HEK293 (cell line): ENCODE measurements around the gene SAPCD1.

Source experiments
- HOXC10 ChIP-seq: sonication (generic); formaldehyde crosslinking; IDR thresholded peaks from 2 replicates; pipeline ENCODE4 v1.8.1; 2023; ENCODE audit warnings: mild to moderate bottlenecking, missing genetic modification reagents
- KLF16 ChIP-seq: fragments of 450-650 bp; formaldehyde crosslinking; IDR thresholded peaks from 2 replicates; pipeline ENCODE4 v1.5.1; 2017; ENCODE audit warnings: missing biosample characterization, missing genetic modification characterization
- PRDM1 ChIP-seq: fragments of 450-650 bp; formaldehyde crosslinking; IDR thresholded peaks from 2 replicates; pipeline ENCODE4; 2016; ENCODE audit warnings: missing biosample characterization, missing genetic modification characterization
- REPIN1 ChIP-seq: fragments of 450-650 bp; formaldehyde crosslinking; IDR thresholded peaks from 2 replicates; pipeline ENCODE4 v1.5.1; 2017; ENCODE audit warnings: missing biosample characterization, missing genetic modification characterization, low read depth
- SETDB1 ChIP-seq: IDR thresholded peaks from one replicate; pipeline ENCODE4 v1.6.1; 2017; ENCODE audit warnings: mild to moderate bottlenecking, low read length, moderate library complexity, mixed read lengths; ENCODE audit not compliant: insufficient read length
- SP3 ChIP-seq: fragments of 450-650 bp; formaldehyde crosslinking; IDR thresholded peaks from 2 replicates; pipeline ENCODE4 v1.5.1; 2016; ENCODE audit warnings: missing biosample characterization, missing genetic modification characterization
- ZBTB21 ChIP-seq: fragments of 450-650 bp; formaldehyde crosslinking; IDR thresholded peaks from 2 replicates; pipeline ENCODE4 v1.5.1; 2017; ENCODE audit warnings: missing biosample characterization, missing genetic modification characterization
- ZFP69B ChIP-seq: fragments of 450-650 bp; formaldehyde crosslinking; IDR thresholded peaks from 2 replicates; pipeline ENCODE4 v1.5.1; 2016; ENCODE audit warnings: missing biosample characterization, missing genetic modification characterization
- ZNF146 ChIP-seq: fragments of 450-650 bp; formaldehyde crosslinking; IDR thresholded peaks from 2 replicates; pipeline ENCODE4 v1.5.1; 2016; ENCODE audit warnings: missing biosample characterization, missing genetic modification characterization
- ZNF175 ChIP-seq: fragments of 450-650 bp; formaldehyde crosslinking; IDR thresholded peaks from 2 replicates; pipeline ENCODE4 v1.5.1; 2016; ENCODE audit warnings: missing biosample characterization, missing genetic modification characterization
- ZNF2 ChIP-seq: fragments of 450-650 bp; formaldehyde crosslinking; IDR thresholded peaks from 2 replicates; pipeline ENCODE4 v1.5.1; 2016; ENCODE audit warnings: missing biosample characterization, missing genetic modification characterization
- ZNF274 ChIP-seq, 2 experiments: fragments of 200-500 bp in 1 of 2; fragments of 450-650 bp in 1 of 2; sonication (Bioruptor generic) in 1 of 2; formaldehyde crosslinking in 1 of 2; IDR thresholded peaks; 2 replicates each; pipeline versions ENCODE4 v1.5.1 to v1.6.1; 2014 to 2016; ENCODE audit warnings: borderline replicate concordance in 1 of 2, inconsistent platforms in 1 of 2, low read length in 1 of 2, missing biosample characterization in 1 of 2, missing genetic modification characterization in 1 of 2
- ZNF311 ChIP-seq: fragments of 450-650 bp; formaldehyde crosslinking; IDR thresholded peaks from 2 replicates; pipeline ENCODE4 v1.5.1; 2017; ENCODE audit warnings: missing biosample characterization, missing genetic modification characterization, borderline replicate concordance
- ZNF341 ChIP-seq: fragments of 450-650 bp; formaldehyde crosslinking; IDR thresholded peaks from 2 replicates; pipeline ENCODE4; 2016; ENCODE audit warnings: low read depth, missing biosample characterization, missing genetic modification characterization
- ZNF37A ChIP-seq: fragments of 450-650 bp; IDR thresholded peaks from 2 replicates; pipeline ENCODE4 v1.5.1; 2018; ENCODE audit warnings: missing biosample characterization, missing genetic modification characterization
- ZNF426 ChIP-seq: fragments of 450-650 bp; formaldehyde crosslinking; IDR thresholded peaks from 2 replicates; pipeline ENCODE4 v1.5.1; 2017; ENCODE audit warnings: missing biosample characterization, missing genetic modification characterization, mild to moderate bottlenecking, inconsistent platforms, moderate library complexity
- ZNF529 ChIP-seq: fragments of 450-650 bp; formaldehyde crosslinking; IDR thresholded peaks from 2 replicates; pipeline ENCODE4 v1.5.1; 2017; ENCODE audit warnings: missing genetic modification characterization, missing biosample characterization; ENCODE audit not compliant: insufficient replicate concordance
- ZNF610 ChIP-seq: fragments of 450-650 bp; formaldehyde crosslinking; IDR thresholded peaks from 2 replicates; pipeline ENCODE4 v1.5.1; 2016; ENCODE audit warnings: missing biosample characterization, missing genetic modification characterization, borderline replicate concordance
- ZNF621 ChIP-seq: fragments of 450-650 bp; formaldehyde crosslinking; IDR thresholded peaks from 2 replicates; pipeline ENCODE4 v1.5.1; 2017; ENCODE audit warnings: missing biosample characterization, missing genetic modification characterization
- ZNF629 ChIP-seq: fragments of 450-650 bp; formaldehyde crosslinking; IDR thresholded peaks from 2 replicates; pipeline ENCODE4 v1.5.1; 2017; ENCODE audit warnings: missing biosample characterization, missing genetic modification characterization
- ZNF707 ChIP-seq: fragments of 450-650 bp; formaldehyde crosslinking; IDR thresholded peaks from 2 replicates; pipeline ENCODE4 v1.5.1; 2016; ENCODE audit warnings: missing biosample characterization, missing genetic modification characterization
- ZNF776 ChIP-seq: fragments of 450-650 bp; formaldehyde crosslinking; IDR thresholded peaks from 2 replicates; pipeline ENCODE4 v1.5.0; 2017; ENCODE audit warnings: missing biosample characterization, missing genetic modification characterization, borderline replicate concordance
- ZNF830 ChIP-seq: fragments of 450-650 bp; IDR thresholded peaks from 2 replicates; pipeline ENCODE4 v1.5.0; 2018; ENCODE audit warnings: missing biosample characterization, missing genetic modification characterization, low read depth, mild to moderate bottlenecking, moderate library complexity
- TF ChIP-seq, protein P1 (sequence below): sonication (generic); formaldehyde crosslinking; IDR thresholded peaks from 2 replicates; pipeline ENCODE4 v1.8.1; 2022; ENCODE audit warnings: mild to moderate bottlenecking, moderate library complexity, missing genetic modification reagents
- TF ChIP-seq, protein P2 (sequence below): fragments of 450-650 bp; formaldehyde crosslinking; IDR thresholded peaks from 2 replicates; pipeline ENCODE4 v1.5.1; 2017; ENCODE audit warnings: missing biosample characterization, missing genetic modification characterization
- TF ChIP-seq, protein P3 (sequence below): fragments of 450-650 bp; formaldehyde crosslinking; IDR thresholded peaks from 2 replicates; pipeline ENCODE4 v1.5.1; 2016; ENCODE audit warnings: missing biosample characterization, missing genetic modification characterization
- TF ChIP-seq, protein P4 (sequence below): fragments of 450-650 bp; formaldehyde crosslinking; conservative IDR thresholded peaks from 2 replicates; pipeline ENCODE4 v1.5.1; 2016; ENCODE audit warnings: low read depth, missing biosample characterization, missing genetic modification characterization
- TF ChIP-seq, protein P5 (sequence below): fragments of 450-650 bp; formaldehyde crosslinking; IDR thresholded peaks from 2 replicates; pipeline ENCODE4 v1.5.1; 2016; ENCODE audit warnings: missing biosample characterization, missing genetic modification characterization
- TF ChIP-seq, protein P6 (sequence below): fragments of 450-650 bp; formaldehyde crosslinking; IDR thresholded peaks from 2 replicates; pipeline ENCODE4 v1.5.1; 2016; ENCODE audit warnings: missing biosample characterization, missing genetic modification characterization
- TF ChIP-seq, protein P7 (sequence below): fragments of 450-650 bp; formaldehyde crosslinking; IDR thresholded peaks from 2 replicates; pipeline ENCODE4; 2016; ENCODE audit warnings: missing biosample characterization, missing genetic modification characterization

Gene SAPCD1

DNA sequence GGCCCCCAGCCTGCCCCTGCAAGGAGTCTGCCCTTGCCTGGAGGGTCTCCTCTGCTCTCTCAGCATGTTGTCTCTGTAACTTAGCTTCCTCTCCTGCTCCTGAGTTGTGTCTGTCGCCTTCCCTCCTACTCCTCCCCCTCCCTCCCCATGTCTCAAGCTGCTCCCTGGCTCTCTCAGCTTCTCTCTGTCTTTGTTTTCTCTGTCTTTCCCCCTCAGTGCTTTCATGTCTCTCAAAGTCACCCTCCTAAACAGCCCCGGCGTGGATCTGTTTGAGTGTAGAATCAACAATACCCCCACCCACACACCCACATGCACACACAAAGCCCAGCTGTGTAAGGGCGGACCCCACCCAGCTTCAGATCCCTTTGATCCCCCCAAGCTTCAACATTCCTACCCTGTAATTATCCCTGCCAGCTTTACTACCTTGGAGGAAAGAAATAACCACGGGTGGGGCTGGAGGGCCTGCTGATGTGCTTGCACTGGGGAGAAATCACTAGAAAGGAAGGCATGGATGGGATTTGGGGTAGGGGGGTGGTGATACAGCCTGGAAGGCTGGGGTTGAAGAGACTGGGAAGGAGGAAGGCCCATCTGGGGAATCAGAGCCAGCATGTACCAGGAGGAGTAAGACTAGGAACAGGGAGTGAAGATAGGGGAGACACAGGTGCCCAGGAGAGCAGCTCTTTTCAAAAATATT is 48.3 kb upstream of the SAPCD1 start (continued):
- TF ChIP-seq, protein P1, sequence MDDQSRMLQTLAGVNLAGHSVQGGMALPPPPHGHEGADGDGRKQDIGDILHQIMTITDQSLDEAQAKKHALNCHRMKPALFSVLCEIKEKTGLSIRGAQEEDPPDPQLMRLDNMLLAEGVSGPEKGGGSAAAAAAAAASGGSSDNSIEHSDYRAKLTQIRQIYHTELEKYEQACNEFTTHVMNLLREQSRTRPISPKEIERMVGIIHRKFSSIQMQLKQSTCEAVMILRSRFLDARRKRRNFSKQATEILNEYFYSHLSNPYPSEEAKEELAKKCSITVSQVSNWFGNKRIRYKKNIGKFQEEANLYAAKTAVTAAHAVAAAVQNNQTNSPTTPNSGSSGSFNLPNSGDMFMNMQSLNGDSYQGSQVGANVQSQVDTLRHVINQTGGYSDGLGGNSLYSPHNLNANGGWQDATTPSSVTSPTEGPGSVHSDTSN (CRISPR knock-in tag), result no peak
- TF ChIP-seq, protein P2, sequence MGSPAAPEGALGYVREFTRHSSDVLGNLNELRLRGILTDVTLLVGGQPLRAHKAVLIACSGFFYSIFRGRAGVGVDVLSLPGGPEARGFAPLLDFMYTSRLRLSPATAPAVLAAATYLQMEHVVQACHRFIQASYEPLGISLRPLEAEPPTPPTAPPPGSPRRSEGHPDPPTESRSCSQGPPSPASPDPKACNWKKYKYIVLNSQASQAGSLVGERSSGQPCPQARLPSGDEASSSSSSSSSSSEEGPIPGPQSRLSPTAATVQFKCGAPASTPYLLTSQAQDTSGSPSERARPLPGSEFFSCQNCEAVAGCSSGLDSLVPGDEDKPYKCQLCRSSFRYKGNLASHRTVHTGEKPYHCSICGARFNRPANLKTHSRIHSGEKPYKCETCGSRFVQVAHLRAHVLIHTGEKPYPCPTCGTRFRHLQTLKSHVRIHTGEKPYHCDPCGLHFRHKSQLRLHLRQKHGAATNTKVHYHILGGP, result no peak
- TF ChIP-seq SP3 (no peak), ZNF2 (tag by site-specific recombination) (no peak), ZBTB21 (tag by site-specific recombination) (no peak), ZNF629 (tag by site-specific recombination) (no peak), SETDB1 (no peak), ZNF426 (no peak), ZNF175 (tag by site-specific recombination) (no peak), ZNF610 (tag by site-specific recombination) (no peak), ZNF830 (tag by site-specific recombination) (no peak), ZNF776 (tag by site-specific recombination) (no peak), KLF16 (tag by site-specific recombination) (no peak), ZNF621 (tag by site-specific recombination) (no peak), ZNF311 (tag by site-specific recombination) (no peak), ZNF37A (tag by site-specific recombination) (no peak), ZNF341 (peak; percentile 73), REPIN1 (tag by site-specific recombination) (no peak), HOXC10 (CRISPR knock-in tag) (no peak), ZNF529 (tag by site-specific recombination) (no peak), ZNF146 (no peak), ZFP69B (tag by site-specific recombination) (peak; percentile 50; the same call in 1 of the 2 replicates), ZNF274 (IDR thresholded peaks at IDR 0.05; ENCODE audit: low read length) (no peak), ZNF274 (tag by site-specific recombination; IDR thresholded peaks at IDR 0.05; ENCODE audit: borderline replicate concordance) (no peak), PRDM1 (peak; percentile 89), ZNF707 (tag by site-specific recombination) (no peak)
- TF ChIP-seq, protein P3, sequence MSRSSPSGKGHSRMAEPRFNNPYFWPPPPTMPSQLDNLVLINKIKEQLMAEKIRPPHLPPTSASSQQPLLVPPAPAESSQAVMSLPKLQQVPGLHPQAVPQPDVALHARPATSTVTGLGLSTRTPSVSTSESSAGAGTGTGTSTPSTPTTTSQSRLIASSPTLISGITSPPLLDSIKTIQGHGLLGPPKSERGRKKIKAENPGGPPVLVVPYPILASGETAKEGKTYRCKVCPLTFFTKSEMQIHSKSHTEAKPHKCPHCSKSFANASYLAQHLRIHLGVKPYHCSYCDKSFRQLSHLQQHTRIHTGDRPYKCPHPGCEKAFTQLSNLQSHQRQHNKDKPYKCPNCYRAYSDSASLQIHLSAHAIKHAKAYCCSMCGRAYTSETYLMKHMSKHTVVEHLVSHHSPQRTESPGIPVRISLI (tag by site-specific recombination), result no peak
- TF ChIP-seq, protein P4, sequence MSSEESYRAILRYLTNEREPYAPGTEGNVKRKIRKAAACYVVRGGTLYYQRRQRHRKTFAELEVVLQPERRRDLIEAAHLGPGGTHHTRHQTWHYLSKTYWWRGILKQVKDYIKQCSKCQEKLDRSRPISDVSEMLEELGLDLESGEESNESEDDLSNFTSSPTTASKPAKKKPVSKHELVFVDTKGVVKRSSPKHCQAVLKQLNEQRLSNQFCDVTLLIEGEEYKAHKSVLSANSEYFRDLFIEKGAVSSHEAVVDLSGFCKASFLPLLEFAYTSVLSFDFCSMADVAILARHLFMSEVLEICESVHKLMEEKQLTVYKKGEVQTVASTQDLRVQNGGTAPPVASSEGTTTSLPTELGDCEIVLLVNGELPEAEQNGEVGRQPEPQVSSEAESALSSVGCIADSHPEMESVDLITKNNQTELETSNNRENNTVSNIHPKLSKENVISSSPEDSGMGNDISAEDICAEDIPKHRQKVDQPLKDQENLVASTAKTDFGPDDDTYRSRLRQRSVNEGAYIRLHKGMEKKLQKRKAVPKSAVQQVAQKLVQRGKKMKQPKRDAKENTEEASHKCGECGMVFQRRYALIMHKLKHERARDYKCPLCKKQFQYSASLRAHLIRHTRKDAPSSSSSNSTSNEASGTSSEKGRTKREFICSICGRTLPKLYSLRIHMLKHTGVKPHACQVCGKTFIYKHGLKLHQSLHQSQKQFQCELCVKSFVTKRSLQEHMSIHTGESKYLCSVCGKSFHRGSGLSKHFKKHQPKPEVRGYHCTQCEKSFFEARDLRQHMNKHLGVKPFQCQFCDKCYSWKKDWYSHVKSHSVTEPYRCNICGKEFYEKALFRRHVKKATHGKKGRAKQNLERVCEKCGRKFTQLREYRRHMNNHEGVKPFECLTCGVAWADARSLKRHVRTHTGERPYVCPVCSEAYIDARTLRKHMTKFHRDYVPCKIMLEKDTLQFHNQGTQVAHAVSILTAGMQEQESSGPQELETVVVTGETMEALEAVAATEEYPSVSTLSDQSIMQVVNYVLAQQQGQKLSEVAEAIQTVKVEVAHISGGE, result no peak
- TF ChIP-seq, protein P5, sequence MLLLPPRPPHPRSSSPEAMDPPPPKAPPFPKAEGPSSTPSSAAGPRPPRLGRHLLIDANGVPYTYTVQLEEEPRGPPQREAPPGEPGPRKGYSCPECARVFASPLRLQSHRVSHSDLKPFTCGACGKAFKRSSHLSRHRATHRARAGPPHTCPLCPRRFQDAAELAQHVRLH, result no peak
- TF ChIP-seq, protein P6, sequence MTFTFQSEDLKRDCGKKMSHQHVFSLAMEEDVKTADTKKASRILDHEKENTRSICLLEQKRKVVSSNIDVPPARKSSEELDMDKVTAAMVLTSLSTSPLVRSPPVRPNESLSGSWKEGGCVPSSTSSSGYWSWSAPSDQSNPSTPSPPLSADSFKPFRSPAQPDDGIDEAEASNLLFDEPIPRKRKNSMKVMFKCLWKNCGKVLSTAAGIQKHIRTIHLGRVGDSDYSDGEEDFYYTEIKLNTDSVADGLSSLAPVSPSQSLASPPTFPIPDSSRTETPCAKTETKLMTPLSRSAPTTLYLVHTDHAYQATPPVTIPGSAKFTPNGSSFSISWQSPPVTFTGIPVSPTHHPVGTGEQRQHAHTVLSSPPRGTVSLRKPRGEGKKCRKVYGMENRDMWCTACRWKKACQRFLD, result no peak
- TF ChIP-seq, protein P7, sequence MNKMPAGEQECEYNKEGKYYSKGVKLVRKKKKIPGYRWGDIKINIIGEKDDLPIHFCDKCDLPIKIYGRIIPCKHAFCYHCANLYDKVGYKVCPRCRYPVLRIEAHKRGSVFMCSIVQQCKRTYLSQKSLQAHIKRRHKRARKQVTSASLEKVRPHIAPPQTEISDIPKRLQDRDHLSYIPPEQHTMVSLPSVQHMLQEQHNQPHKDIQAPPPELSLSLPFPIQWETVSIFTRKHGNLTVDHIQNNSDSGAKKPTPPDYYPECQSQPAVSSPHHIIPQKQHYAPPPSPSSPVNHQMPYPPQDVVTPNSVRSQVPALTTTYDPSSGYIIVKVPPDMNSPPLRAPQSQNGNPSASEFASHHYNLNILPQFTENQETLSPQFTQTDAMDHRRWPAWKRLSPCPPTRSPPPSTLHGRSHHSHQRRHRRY (tag by site-specific recombination), result no peak
